Osteocyte (in vitro differentiated cells): ENCODE results near the gene SSPN. TPM values are rescaled to one million over a fixed set of nuclear protein-coding genes. Genes with fewer than 3 reads are reported as not detected.
A peak's percentile ranks its signal among the peaks of the same experiment; 100 is the strongest.

ENCODE experiments used
- DNase-seq: peaks from one replicate; pipeline ENCODE4 v3.0.0; 2021; ENCODE audit warnings: mixed read lengths; ENCODE audit not compliant: unreplicated experiment; ENCODE audit errors: extremely low spot score
- H3K27ac Mint-ChIP-seq: one replicate; pipeline ENCODE4 v1.8.0; 2021; ENCODE audit warnings: mild to moderate bottlenecking, mixed read lengths; ENCODE audit not compliant: unreplicated experiment
- H3K27me3 Mint-ChIP-seq: one replicate; pipeline ENCODE4 v1.8.0; 2021; ENCODE audit warnings: mixed read lengths; ENCODE audit not compliant: unreplicated experiment
- H3K36me3 Mint-ChIP-seq: one replicate; pipeline ENCODE4 v1.8.0; 2021; ENCODE audit warnings: mixed read lengths; ENCODE audit not compliant: unreplicated experiment
- H3K4me1 Mint-ChIP-seq: one replicate; pipeline ENCODE4 v1.8.0; 2021; ENCODE audit warnings: mixed read lengths; ENCODE audit not compliant: unreplicated experiment
- H3K4me3 Mint-ChIP-seq: one replicate; pipeline ENCODE4 v1.8.0; 2021; ENCODE audit warnings: mild to moderate bottlenecking, moderate library complexity, mixed read lengths; ENCODE audit not compliant: unreplicated experiment
- H3K9me3 Mint-ChIP-seq: one replicate; pipeline ENCODE4 v1.8.0; 2021; ENCODE audit warnings: mixed read lengths; ENCODE audit not compliant: unreplicated experiment
- total RNA-seq: library from RNA; stranded (reverse); gene quantifications from 2 replicates; pipeline ENCODE4 v1.2.1, GENCODE V29; 2021
- TF ChIP-seq, protein P1 (sequence below): fragments of 200-600 bp; sonication (generic); IDR thresholded peaks from 2 replicates; pipeline ENCODE4 v1.5.0; 2021; ENCODE audit warnings: antibody characterized with exemption, mild to moderate bottlenecking, moderate library complexity

SSPN gene
- total RNA-seq, 1 donor from 2014 or later, result 19.2 TPM

DNA sequence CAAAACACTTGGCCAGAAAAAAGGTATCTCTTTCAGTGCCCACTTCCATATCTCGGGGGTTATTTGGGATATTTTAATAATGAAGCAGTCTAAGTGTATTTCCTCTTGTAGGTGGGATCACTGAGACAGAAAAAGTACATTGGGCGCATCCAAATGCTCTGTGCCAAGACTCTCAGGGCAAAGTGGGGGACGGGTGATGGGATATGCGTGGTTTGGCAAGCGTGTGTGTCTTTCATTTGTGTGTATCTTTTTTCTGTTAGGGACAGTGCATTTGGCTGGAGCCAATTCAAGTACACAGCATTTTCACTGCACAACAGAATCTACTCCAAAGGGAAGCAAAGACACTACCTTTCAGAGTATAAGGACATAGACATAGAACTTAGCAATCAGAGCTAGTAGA lies 29.3 kb downstream of the SSPN start:
- H3K9me3 Mint-ChIP-seq, result no peaks in the 10 kb centered on the region
- no peak overlapping the region for H3K27ac Mint-ChIP-seq
- peaks cover 13% of the 10 kb centered on the region for H3K4me1 Mint-ChIP-seq
- H3K36me3 Mint-ChIP-seq, result no peaks in the 10 kb centered on the region
- no peak for DNase-seq
- no peaks in the 10 kb centered on the region for H3K27me3 Mint-ChIP-seq
- TF ChIP-seq, protein P1, sequence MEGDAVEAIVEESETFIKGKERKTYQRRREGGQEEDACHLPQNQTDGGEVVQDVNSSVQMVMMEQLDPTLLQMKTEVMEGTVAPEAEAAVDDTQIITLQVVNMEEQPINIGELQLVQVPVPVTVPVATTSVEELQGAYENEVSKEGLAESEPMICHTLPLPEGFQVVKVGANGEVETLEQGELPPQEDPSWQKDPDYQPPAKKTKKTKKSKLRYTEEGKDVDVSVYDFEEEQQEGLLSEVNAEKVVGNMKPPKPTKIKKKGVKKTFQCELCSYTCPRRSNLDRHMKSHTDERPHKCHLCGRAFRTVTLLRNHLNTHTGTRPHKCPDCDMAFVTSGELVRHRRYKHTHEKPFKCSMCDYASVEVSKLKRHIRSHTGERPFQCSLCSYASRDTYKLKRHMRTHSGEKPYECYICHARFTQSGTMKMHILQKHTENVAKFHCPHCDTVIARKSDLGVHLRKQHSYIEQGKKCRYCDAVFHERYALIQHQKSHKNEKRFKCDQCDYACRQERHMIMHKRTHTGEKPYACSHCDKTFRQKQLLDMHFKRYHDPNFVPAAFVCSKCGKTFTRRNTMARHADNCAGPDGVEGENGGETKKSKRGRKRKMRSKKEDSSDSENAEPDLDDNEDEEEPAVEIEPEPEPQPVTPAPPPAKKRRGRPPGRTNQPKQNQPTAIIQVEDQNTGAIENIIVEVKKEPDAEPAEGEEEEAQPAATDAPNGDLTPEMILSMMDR, result no peak
- H3K4me3 Mint-ChIP-seq, result no peak overlapping the region

DNA sequence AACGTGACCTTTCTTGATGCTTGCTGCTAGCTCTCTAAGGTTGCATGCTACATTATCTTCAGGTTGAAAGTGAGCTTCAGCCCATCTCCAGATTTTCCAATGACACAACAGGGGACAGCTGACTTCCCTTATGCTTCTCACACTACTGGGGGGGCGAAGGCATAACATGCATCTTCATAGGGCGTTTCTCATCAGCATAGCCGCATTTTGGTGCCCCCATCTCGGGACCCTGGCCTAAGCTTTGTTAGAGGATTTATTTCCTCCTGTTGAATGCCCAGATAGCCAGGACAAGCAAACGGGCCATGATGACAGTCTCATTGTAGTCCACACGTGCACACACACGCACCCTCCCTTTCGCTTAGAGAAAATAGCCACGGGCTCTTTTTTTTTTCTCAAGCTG lies 30.7 kb downstream of the SSPN start:
- no peaks in the 10 kb centered on the region for H3K9me3 Mint-ChIP-seq
- no peaks in the 10 kb centered on the region for H3K27me3 Mint-ChIP-seq
- no peak for DNase-seq
- peak overlapping the region; percentile 77 for H3K4me3 Mint-ChIP-seq
- TF ChIP-seq, protein P1, result no peak
- peaks cover 13% of the 10 kb centered on the region for H3K4me1 Mint-ChIP-seq
- no peak overlapping the region for H3K27ac Mint-ChIP-seq
- H3K36me3 Mint-ChIP-seq, result no peaks in the 10 kb centered on the region

DNA sequence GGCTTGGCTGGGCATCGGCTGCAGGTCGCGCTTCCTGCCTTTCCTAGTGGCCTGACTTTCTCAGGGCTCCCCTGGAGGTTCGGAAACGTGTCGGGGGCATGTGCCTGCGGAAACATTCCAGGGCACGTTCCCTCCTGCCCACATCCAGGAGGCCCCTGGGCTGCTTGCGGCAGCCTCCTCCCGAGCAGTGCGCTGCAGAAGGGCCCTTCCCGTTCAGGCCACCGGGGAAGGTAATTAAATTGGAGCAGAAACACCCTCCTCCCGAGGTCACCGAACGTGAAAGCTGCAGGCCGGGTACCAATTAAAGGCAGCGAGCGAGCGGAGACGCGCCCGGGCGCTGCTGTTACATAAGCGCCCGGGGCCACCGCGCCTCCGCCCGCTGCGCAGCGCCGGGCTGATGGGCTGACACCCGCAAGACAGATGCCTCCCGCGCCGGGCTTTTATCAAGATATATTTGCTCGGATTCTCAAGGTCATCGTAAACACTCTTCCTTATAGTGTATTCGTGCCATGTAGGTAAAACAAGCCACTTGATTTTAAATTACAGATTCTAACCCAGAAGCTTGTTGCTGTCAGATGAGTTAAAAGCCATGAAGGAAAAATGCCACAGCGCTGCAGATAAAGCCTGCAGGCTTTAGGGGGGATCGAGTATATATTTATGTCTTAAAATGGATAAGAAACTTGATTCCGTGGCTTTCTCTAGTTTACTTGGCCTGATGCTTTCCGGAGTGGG lies 31.4 kb downstream of the SSPN start:
- H3K27me3 Mint-ChIP-seq, result no peaks in the 10 kb centered on the region

DNA sequence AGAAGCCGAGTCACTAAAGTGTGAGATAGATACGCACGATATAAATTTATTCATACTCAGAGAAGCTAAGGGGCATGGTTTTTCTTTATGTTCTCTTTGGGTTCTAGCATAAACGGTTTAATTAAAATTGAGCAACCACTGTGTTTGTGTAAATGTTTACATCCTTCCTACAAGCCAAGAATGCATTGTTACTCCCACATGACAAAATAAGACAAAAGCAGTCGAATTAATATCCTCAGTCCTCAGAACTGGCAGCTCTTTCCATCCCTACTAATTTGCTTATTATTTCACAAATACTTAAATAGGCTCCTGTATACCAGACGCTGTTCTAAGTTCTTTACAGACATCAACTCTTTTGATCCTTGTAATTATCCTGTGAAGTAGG lies 32.0 kb downstream of the SSPN start:
- H3K27ac Mint-ChIP-seq, result no peak overlapping the region

More for the DNA sequence above, 31.4 kb downstream of the SSPN start:
- DNase-seq, result no peak
- H3K4me3 Mint-ChIP-seq, result peak overlapping the region; percentile 77
- TF ChIP-seq, protein P1, result no peak
- peaks cover 13% of the 10 kb centered on the region for H3K4me1 Mint-ChIP-seq
- H3K9me3 Mint-ChIP-seq, result no peaks in the 10 kb centered on the region
- no peak overlapping the region for H3K27ac Mint-ChIP-seq
- no peaks in the 10 kb centered on the region for H3K36me3 Mint-ChIP-seq

DNA sequence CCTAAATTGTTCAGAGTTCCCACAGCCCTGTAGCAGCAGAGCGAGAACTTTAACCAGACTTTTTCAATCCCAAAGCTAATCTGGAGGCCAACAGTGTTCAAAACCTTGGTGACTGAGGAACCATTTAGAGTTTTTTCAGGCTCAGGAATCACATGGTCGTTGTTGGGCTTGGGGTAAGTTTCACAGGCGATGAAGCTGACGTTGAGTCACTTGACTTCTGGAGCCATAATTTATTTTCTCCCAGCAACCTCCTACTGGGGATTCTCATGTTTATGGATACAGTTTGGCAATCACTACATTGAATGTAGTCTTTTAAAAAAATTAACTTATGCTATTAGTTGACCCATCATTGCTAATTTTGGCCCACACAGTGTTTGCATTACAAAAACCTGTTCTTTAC lies 34.5 kb downstream of the SSPN start:
- TF ChIP-seq, protein P1, result no peak
- Mint-ChIP-seq H3K4me3 (no peak overlapping the region), H3K27me3 (no peaks in the 10 kb centered on the region), H3K36me3 (no peaks in the 10 kb centered on the region), H3K27ac (no peak overlapping the region), H3K4me1 (peaks cover 13% of the 10 kb centered on the region), H3K9me3 (no peaks in the 10 kb centered on the region)
- no peak for DNase-seq

More for the DNA sequence above, 32.0 kb downstream of the SSPN start:
- TF ChIP-seq, protein P1, result no peak
- Mint-ChIP-seq H3K27me3 (no peaks in the 10 kb centered on the region), H3K9me3 (no peaks in the 10 kb centered on the region), H3K4me3 (peak overlapping the region; percentile 77), H3K36me3 (no peaks in the 10 kb centered on the region), H3K4me1 (peaks cover 13% of the 10 kb centered on the region)
- no peak for DNase-seq
